Measurements from ENCODE around the gene ACADL.
A peak's percentile ranks its signal among the peaks of the same experiment; 100 is the strongest.
"Not testable (repeated sequence)": the region's sequence is repeated elsewhere in the genome, so short reads cannot be mapped to it uniquely, and the experiment has no call there.

ACADL gene

DNA sequence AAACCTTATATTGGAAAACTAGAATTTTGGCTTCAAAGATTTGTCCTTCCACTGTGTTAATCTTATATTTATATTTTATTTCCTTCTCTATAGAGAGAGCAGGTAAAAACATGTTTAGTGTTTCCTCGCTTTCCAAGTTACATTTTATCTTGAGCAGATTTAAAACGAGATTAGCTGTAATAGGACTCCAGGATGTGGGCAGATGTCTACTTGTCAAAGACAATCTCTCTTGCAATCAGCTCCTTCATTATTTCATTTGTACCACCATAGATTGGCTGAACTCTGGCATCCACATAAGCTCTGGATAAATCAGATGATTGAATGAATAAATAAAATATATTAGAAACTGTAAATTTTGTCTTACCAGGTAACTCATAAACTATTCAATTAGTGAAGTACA, 36.5 kb downstream of the ACADL start:
- Mint-ChIP-seq H3K4me3 (no peak overlapping the region), H3K27me3 (no peaks in the 10 kb centered on the region), H3K4me1 (ENCODE audit: low read depth) (peaks cover 2% of the 10 kb centered on the region), H3K9me3 (ENCODE audit: low read depth) (peaks cover 19% of the 10 kb centered on the region), H3K27ac (no peak overlapping the region), H3K36me3 (peaks cover 14% of the 10 kb centered on the region)

DNA sequence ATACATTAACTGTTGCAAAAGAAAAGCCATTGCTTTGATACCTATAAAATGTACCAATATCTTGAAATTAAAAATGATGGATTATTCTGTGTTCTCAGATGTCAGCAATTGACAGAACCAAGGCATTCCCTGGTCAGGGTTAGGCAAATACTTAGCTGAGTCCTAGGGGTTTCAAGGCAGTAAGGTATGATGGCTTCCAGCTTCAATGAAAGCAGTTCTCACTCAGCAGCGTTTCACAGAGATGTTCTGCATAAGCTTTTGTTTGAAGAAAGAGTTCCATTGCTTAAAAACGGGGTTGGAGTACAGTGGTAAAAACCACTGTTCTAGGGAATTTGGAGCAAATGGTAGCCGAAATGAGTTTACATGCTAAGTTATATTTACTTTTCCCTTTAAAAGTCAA, 37.1 kb downstream of the ACADL start:
- H3K36me3 Mint-ChIP-seq, result peaks cover 19% of the 10 kb centered on the region
- H3K9me3 Mint-ChIP-seq (ENCODE audit: low read depth), result peaks cover 20% of the 10 kb centered on the region
- no peak overlapping the region for H3K27ac Mint-ChIP-seq
- no peaks in the 10 kb centered on the region for H3K27me3 Mint-ChIP-seq
- peaks cover 2% of the 10 kb centered on the region for H3K4me1 Mint-ChIP-seq (ENCODE audit: low read depth)
- no peak overlapping the region for H3K4me3 Mint-ChIP-seq

DNA sequence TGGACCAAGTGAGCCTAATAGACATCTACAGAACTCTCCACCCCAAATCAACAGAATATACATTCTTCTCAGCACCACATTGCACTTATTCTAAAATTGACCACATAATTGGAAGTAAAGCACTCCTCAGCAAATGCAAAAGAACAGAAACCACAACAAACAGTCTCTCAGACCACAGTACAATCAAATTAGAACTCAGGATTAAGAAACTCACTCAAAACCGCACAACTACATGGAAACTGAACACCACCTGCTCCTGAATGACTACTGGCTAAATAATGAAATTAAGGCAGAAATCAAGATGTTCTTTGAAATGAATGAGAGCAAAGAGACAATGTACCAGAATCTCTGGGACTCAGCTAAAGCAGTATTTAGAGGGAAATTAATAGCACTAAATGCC, 41.3 kb downstream of the ACADL start:
- Mint-ChIP-seq H3K36me3 (peaks cover 22% of the 10 kb centered on the region), H3K9me3 (ENCODE audit: low read depth) (peaks cover 20% of the 10 kb centered on the region), H3K4me1 (ENCODE audit: low read depth) (peaks cover 27% of the 10 kb centered on the region)
- not testable (repeated sequence) for H3K4me3 Mint-ChIP-seq, H3K27ac Mint-ChIP-seq, H3K27me3 Mint-ChIP-seq

DNA sequence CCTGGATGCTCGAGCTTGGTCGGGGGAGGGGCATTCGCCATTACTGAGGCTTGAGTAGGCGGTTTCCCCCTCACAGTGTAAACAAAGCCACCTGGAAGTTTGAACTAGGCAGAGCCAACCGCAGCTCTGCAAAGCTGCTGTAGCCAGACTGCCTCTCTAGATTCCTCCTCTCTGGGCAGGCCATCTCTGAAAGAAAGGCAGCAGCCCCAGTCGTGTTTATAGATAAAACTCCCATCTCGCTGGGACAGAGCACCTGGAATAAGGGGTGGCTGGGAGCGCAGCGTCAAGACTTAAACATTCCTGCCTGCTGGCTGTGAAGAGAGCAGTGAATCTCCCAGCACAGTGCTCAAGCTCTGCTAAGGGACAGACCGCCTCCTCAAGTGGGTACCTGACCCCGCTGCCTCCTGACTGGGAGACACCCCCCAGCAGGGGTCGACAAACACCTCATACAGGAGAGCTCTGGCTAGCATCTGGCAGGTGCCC, 43.6 kb downstream of the ACADL start:
- Mint-ChIP-seq H3K4me1 (ENCODE audit: low read depth) (peaks cover 25% of the 10 kb centered on the region), H3K9me3 (ENCODE audit: low read depth) (peaks cover 20% of the 10 kb centered on the region), H3K36me3 (peaks cover 22% of the 10 kb centered on the region), H3K27ac (peak overlapping the region; percentile 50), H3K4me3 (peak overlapping the region; percentile 52)
- not testable (repeated sequence) for H3K27me3 Mint-ChIP-seq

DNA sequence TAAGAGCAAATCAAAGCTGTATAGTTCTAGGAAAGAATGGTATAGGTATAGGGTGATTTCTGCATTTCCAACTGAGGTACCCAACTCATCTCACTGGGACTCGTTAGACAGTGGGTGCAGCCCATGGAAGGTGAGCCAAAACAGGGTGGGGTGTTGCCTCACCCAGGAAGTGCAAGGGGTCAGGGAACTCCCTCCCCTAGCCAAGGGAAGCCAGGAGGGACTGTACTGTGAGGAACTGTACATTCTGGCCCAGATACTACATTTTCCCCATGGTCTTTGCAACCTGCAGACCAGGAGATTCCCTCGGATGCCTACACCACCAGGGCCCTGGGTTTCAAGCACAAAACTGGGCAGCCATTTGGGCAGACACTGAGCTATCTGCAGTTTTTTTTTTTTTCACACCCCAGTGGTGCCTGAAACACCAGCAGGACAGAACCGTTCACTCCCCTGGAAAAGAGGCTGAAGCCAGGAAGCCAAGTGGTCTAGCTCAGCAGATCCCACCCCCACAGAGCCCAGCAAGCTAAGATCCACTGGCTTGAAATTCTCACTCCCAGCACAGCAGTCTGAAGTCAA, 44.1 kb downstream of the ACADL start:
- Mint-ChIP-seq H3K36me3 (peaks cover 22% of the 10 kb centered on the region), H3K4me3 (peak overlapping the region; percentile 52), H3K4me1 (ENCODE audit: low read depth) (peaks cover 25% of the 10 kb centered on the region), H3K9me3 (ENCODE audit: low read depth) (peaks cover 20% of the 10 kb centered on the region), H3K27ac (peak overlapping the region; percentile 50)
- not testable (repeated sequence) for H3K27me3 Mint-ChIP-seq

DNA sequence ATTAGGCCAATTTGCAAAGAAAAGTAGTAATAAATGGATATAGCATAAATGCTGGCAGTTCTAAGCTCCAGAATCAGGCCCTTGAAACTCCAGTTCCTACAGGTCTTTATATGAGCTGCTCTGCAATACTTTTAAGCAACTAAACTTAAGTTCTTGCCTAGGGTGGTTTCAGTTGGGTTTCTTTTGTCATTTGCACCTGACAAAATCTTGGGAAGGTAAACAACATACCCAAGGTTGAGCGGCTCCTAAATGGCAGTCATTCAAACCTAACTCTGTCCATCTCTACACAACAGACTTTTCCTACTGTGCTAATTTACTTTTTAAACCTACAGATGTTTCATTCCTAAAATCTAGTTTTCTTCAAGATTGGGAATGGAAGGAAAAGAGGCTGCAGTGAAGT, 44.8 kb downstream of the ACADL start:
- no peak overlapping the region for H3K4me3 Mint-ChIP-seq
- peaks cover 16% of the 10 kb centered on the region for H3K9me3 Mint-ChIP-seq (ENCODE audit: low read depth)
- H3K27me3 Mint-ChIP-seq, result no peaks in the 10 kb centered on the region
- H3K27ac Mint-ChIP-seq, result no peak overlapping the region
- H3K36me3 Mint-ChIP-seq, result peaks cover 21% of the 10 kb centered on the region
- H3K4me1 Mint-ChIP-seq (ENCODE audit: low read depth), result peaks cover 25% of the 10 kb centered on the region

DNA sequence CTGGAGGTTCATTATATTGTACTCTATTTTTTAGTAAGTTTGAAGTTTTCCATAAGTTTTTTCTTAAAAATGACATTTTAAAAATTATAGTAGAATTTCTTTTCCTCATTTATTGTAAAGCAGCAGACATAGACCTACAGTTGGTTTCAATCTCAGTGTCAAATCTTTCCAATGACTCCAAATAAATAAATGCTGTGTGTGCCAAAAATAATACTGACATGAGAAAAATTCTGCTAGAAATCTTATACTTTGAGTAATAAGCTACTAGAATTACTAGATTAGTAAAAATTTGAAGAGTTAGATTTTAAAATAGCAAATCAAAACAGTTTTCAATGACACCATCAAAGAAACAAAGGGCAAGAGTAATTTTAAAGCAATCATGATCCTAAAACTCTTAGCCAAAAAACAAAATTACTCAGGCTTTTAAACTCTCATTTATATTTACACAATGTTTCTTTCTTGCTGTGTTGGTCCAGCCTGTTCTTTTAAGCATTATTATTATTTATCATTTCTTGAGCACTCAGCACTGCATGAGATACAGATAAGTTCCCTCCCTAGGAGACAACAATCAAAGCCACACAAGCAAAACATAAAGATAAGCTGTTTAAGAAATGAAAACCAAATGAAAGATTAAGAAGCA, 45.8 kb downstream of the ACADL start:
- Mint-ChIP-seq H3K9me3 (ENCODE audit: low read depth) (peaks cover 8% of the 10 kb centered on the region), H3K27me3 (no peaks in the 10 kb centered on the region), H3K27ac (no peak overlapping the region), H3K36me3 (peaks cover 15% of the 10 kb centered on the region), H3K4me1 (ENCODE audit: low read depth) (peaks cover 25% of the 10 kb centered on the region), H3K4me3 (no peak overlapping the region)

DNA sequence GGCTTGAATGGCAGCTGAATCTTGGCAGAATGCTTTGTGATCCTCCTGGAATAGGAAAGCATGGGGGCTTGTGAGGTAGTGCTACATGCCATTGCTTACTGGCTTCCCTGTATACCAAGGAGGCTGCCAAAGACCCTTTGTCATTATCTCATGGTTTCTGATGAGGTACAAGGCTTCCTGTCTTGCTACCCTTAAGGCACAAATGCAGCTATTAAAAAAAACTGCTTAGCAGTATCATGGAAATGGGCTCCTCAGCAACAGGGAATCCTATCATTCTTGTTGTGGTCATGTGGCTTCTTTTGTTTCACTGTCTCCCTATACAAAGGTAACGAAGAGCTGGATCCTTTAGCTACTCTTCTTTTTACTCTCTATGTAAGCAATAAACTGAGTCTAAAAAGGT, 47.5 kb downstream of the ACADL start:
- H3K27ac Mint-ChIP-seq, result no peak overlapping the region
- H3K9me3 Mint-ChIP-seq (ENCODE audit: low read depth), result no peaks in the 10 kb centered on the region
- H3K36me3 Mint-ChIP-seq, result peaks cover 1% of the 10 kb centered on the region
- H3K27me3 Mint-ChIP-seq, result no peaks in the 10 kb centered on the region
- H3K4me1 Mint-ChIP-seq (ENCODE audit: low read depth), result peaks cover 25% of the 10 kb centered on the region
- no peak overlapping the region for H3K4me3 Mint-ChIP-seq

DNA sequence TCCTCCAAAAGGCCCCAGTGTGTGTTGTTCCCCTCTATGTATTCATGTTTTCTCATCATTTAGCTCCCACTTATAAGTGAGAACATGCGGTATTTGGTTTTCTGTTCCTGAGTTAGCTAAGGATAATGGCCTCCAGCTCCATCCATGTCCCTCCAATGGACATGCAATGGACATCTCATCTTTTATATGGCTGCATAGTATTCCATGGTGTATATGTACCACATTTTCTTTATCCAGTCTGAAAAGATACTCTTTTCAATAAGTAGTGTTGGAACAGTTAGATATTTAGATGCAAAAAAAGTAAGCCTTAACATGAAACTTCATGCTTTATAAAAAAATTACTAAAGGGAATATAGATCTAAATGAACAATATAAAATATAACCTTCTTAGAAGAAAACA, 48.1 kb downstream of the ACADL start:
- not testable (repeated sequence) for H3K27me3 Mint-ChIP-seq; H3K4me3 Mint-ChIP-seq; H3K36me3 Mint-ChIP-seq; H3K9me3 Mint-ChIP-seq (ENCODE audit: low read depth); H3K27ac Mint-ChIP-seq
- peaks cover 25% of the 10 kb centered on the region for H3K4me1 Mint-ChIP-seq (ENCODE audit: low read depth)

DNA sequence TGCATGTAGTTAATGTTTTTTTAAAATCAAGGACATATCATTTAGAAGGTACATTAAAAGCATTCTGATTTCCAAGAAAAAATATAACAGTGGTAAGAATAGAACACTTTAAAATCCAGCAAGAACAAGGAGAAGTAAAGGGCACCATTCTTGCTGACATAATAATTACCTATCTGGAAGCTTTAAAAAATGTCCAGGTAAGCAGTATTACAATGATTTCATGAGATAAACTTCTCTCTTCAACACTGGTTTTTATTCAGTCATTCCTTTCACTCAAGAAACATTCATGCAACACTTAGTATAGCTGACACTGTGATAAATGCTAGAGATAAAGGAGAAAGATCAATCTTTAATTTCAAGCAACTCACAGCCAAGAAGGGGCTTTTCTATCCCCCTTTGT, 51.2 kb downstream of the ACADL start:
- no peaks in the 10 kb centered on the region for H3K36me3 Mint-ChIP-seq
- H3K4me1 Mint-ChIP-seq (ENCODE audit: low read depth), result peaks cover 21% of the 10 kb centered on the region
- no peak overlapping the region for H3K27ac Mint-ChIP-seq
- H3K9me3 Mint-ChIP-seq (ENCODE audit: low read depth), result no peaks in the 10 kb centered on the region
- no peak overlapping the region for H3K4me3 Mint-ChIP-seq
- no peaks in the 10 kb centered on the region for H3K27me3 Mint-ChIP-seq

DNA sequence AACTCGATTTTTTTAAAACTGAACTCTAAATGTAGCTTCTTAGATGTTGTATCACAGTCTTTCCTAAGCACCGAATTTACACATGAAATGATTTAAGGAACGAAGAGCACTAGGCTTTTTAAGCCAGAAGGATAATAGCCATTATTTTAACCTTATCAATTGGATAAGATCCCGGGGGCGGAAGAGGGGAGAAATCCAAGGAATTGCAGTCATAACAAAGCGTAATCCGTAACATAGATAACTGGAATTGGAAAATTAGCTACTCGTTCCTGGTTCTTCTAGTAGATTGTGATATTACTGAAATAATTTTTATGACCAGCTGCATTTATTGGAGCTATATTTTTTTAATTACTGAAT, 53.0 kb downstream of the ACADL start:
- Mint-ChIP-seq H3K9me3 (ENCODE audit: low read depth) (no peaks in the 10 kb centered on the region), H3K36me3 (no peaks in the 10 kb centered on the region), H3K4me3 (peak overlapping the region; percentile 88), H3K4me1 (ENCODE audit: low read depth) (peaks cover 34% of the 10 kb centered on the region), H3K27ac (peak overlapping the region; percentile 70), H3K27me3 (no peaks in the 10 kb centered on the region)

DNA sequence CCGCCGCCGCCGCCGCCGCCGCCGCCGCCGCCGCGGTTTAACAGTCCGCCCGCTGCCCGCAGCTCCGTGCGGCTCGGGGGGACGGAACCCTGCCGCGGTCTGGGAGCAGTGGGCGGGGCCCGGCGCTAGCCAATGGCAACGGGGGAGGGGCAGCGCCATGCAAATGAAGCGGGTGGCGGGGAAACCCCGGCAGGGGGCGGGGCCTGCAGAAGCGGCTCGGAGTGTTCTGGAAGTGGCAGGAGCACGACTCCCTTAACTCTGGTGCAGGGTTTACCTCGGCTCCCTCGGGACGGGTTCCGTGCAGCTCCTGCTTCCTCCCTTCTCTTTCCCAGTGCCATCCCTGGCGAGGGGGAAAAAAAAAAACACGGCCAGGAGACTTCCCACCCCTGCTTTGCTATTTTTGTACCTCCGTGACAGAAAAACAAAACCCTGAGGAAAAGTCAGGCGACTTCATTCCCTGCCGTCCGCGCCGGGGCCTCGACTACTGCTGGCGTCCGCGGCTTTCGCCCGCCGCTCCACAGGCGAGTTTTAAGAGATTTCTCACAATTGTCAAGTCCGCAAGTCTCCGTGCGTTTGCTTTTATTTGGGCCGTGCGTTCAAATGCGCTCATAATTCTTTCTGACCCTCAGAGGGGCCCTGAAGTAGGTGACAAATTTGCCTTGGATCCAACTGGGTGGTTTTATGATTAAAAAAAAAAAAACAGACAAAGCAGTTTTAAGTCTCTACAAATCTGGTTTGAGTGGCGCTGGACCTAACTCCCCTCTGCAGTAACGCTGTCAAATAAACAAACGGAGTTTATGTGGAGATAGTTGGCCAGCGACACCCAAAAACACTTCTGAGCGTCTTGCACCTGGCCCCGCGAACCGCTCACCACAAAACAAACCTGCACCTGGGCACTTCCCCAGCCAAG, 53.7 kb downstream of the ACADL start, which contains the start of gene KANSL1L:
Gene KANSL1L (minus strand): TSS at position 101 of the 910 bp plus-strand sequence. CDS start 16,827 bp downstream, outside the sequence.
- Mint-ChIP-seq H3K4me3 (peak within 1 kb of the TSS; percentile 98), H3K27ac (peak within 1 kb of the TSS; percentile 97), H3K9me3 (ENCODE audit: low read depth) (no peaks in the 10 kb centered on the region), H3K27me3 (no peaks in the 10 kb centered on the region), H3K4me1 (ENCODE audit: low read depth) (peaks cover 37% of the 10 kb centered on the region), H3K36me3 (no peaks in the 10 kb centered on the region)

DNA sequence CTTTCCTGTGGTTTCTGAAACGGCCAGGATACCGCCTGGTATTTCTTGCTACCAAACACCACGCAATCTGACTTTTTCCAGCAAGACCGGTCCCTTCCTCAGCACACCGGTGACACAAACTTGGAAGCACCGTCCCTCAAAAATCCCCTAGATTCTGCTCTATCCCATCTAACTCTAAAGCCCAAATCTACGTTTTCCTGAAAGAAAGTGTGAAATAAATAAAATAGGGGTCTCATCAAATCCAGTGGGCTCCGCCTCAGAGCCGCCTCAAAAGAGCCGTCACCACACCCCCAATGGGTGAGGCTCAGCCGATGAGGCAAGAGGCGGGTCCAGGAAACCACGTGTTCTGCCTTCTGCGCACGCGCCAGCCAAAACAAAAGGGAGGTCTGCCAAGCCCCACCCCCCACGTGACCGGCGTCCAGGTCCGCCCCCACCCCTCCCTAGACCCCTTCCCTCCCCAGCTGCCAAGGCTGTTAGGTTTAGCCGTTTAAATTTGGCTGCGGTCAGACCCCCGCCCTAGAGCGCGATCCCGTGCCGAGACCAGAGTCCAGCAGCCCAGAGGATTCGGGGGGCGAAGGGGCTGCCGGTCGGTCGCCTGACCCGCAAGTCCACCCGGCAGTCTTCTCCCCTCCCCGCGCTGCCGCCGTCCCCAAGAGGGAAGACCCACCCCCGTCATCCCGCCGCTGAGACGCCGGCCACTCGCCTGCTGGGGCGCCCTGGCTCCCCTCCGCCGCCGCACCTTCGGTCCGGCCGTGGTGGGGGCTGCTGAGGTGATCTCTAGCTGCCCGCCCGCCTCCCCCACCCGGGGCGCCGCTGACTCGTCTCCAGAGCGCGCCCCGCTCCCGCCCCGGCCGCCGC, 54.6 kb downstream of the ACADL start:
- H3K9me3 Mint-ChIP-seq (ENCODE audit: low read depth), result no peaks in the 10 kb centered on the region
- no peaks in the 10 kb centered on the region for H3K27me3 Mint-ChIP-seq
- peak overlapping the region; percentile 98 for H3K4me3 Mint-ChIP-seq
- peak overlapping the region; percentile 97 for H3K27ac Mint-ChIP-seq
- no peaks in the 10 kb centered on the region for H3K36me3 Mint-ChIP-seq
- peaks cover 37% of the 10 kb centered on the region for H3K4me1 Mint-ChIP-seq (ENCODE audit: low read depth)

DNA sequence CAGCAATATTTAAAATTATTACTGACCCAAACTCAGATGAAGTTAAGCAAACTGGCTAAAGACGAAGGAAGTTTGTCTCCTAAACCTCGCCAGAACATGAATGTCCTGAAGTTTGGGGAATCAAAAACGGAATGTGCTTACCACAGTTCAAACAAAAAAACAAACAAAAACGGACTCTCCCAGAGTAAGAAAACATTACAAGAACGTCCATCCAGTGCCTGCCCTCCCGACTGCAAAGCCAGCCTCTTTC, 55.1 kb downstream of the ACADL start:
- peaks cover 38% of the 10 kb centered on the region for H3K4me1 Mint-ChIP-seq (ENCODE audit: low read depth)
- no peaks in the 10 kb centered on the region for H3K27me3 Mint-ChIP-seq
- peak overlapping the region; percentile 97 for H3K27ac Mint-ChIP-seq
- no peaks in the 10 kb centered on the region for H3K36me3 Mint-ChIP-seq
- peak overlapping the region; percentile 98 for H3K4me3 Mint-ChIP-seq
- H3K9me3 Mint-ChIP-seq (ENCODE audit: low read depth), result no peaks in the 10 kb centered on the region
